Panc1 (cell line): ENCODE results near the gene TNNT3. TPM values are rescaled to one million over a fixed set of nuclear protein-coding genes. Genes with fewer than 3 reads are reported as not detected.
A peak's percentile ranks its signal among the peaks of the same experiment; 100 is the strongest.

ENCODE experiments used
- ATAC-seq: fragments of 200-7000 bp; cut with Tn5 transposase; 2 replicates; pipeline ENCODE4 v1.9.1; 2020; ENCODE audit warnings: mild to moderate bottlenecking, moderate library complexity
- BruUV-seq: library from RNA; stranded (reverse); fragments of 400-500 nt; replicated peaks from 2 replicates; lab custom pipeline; 2021; lab: Mats Ljungman, UMichigan
- CTCF ChIA-PET: fragments of 300-600 bp; sonication (Branson Sonifier 250); formaldehyde crosslinking; loops from one replicate; lab custom pipeline; 2022; ENCODE audit warnings: antibody characterized with exemption; lab: Charles Lee
- POLR2A ChIA-PET: fragments of 300-600 bp; sonication (Branson Sonifier 250); formaldehyde crosslinking; loops from one replicate; lab custom pipeline; 2022; ENCODE audit warnings: antibody characterized with exemption; lab: Charles Lee
- DNase-seq: peaks from one replicate; pipeline ENCODE4 v3.0.0-alpha.2; 2010; ENCODE audit warnings: low read depth, low spot score
- H3K27ac ChIP-seq: 2 replicates; pipeline ENCODE4 v1.5.1; 2011; ENCODE audit warnings: mild to moderate bottlenecking, low read length, inconsistent platforms
- H3K27me3 ChIP-seq: fragments of 200-500 bp; sonication (Bioruptor generic); 2 replicates; pipeline ENCODE4 v1.6.0; 2014; ENCODE audit warnings: low read length, inconsistent platforms; ENCODE audit not compliant: control insufficient read depth, insufficient read depth
- H3K36me3 ChIP-seq: fragments of 200-500 bp; sonication (Bioruptor generic); 2 replicates; pipeline ENCODE4 v1.5.1; 2014; ENCODE audit warnings: inconsistent platforms, mild to moderate bottlenecking, low read length, moderate library complexity; ENCODE audit not compliant: control insufficient read depth, insufficient read depth
- H3K4me1 ChIP-seq: 2 replicates; pipeline ENCODE4 v1.5.1; 2011; ENCODE audit warnings: inconsistent platforms, mild to moderate bottlenecking, low read length, moderate library complexity; ENCODE audit not compliant: control insufficient read depth, insufficient read depth
- H3K4me3 ChIP-seq, 2 experiments: 2 replicates each; pipeline ENCODE4 v1.5.1; 2011 to 2012; ENCODE audit warnings: low read depth in 2 of 2, low read length in 2 of 2, mild to moderate bottlenecking in 2 of 2, inconsistent platforms in 1 of 2, moderate library complexity in 1 of 2
- H3K9me3 ChIP-seq: fragments of 200-500 bp; sonication (Bioruptor generic); 2 replicates; pipeline ENCODE4 v1.5.1; 2014; ENCODE audit warnings: low read depth, mild to moderate bottlenecking, inconsistent platforms, low read length, moderate library complexity; ENCODE audit not compliant: control insufficient read depth, insufficient read depth
- CTCF ChIP-seq: fragments of 450-650 bp; IDR thresholded peaks from 2 replicates; pipeline ENCODE4 v1.5.1; 2017; ENCODE audit warnings: mild to moderate bottlenecking
- POLR2AphosphoS5 ChIP-seq: IDR thresholded peaks from 2 replicates; pipeline ENCODE4 v1.6.1; 2012; ENCODE audit warnings: mild to moderate bottlenecking, low read depth, low read length, moderate library complexity
- SIN3A ChIP-seq: IDR thresholded peaks from 2 replicates; pipeline ENCODE4 v1.6.1; 2012; ENCODE audit warnings: low read depth, mild to moderate bottlenecking, low read length, moderate library complexity, borderline replicate concordance; ENCODE audit not compliant: insufficient read depth
- TCF7L2 ChIP-seq: IDR thresholded peaks from 2 replicates; pipeline ENCODE4 v1.6.1; 2011; ENCODE audit warnings: mild to moderate bottlenecking, low read depth, low read length, inconsistent platforms
- in situ Hi-C: cut with HindIII; loops from 2 replicates; pipeline ENCODE4 v1.10.0; 2016; ENCODE audit warnings: low sequenced_read_pairs, low pct_unique_long_range_greater_than_20kb
- intact Hi-C: fragments of 100-400 bp; cut with micrococcal nuclease; formaldehyde crosslinking; loops from one replicate; pipeline ENCODE4 v1.10.0; 2022; ENCODE audit not compliant: unreplicated experiment
- total RNA-seq: library from RNA; stranded (reverse); gene quantifications from one replicate; pipeline ENCODE4 v1.2.1, GENCODE V29; 2021; ENCODE audit not compliant: unreplicated experiment
- TF ChIP-seq, protein P1 (sequence below), 2 experiments: IDR thresholded peaks; 2 replicates each; pipeline ENCODE4 v1.6.1; 2011 to 2012; ENCODE audit warnings: low read depth in 2 of 2, control low read depth in 1 of 2, low read length in 1 of 2, mild to moderate bottlenecking in 1 of 2, moderate library complexity in 1 of 2; ENCODE audit not compliant: insufficient read depth in 1 of 2

TNNT3 gene
- total RNA-seq, 1 experiment from 2014 or later, result 0.41 TPM

- Histone ChIP-seq H3K4me3 (no peak overlapping the region), H3K9me3 (no peaks in the 10 kb centered on the region), H3K4me1 (no peaks in the 10 kb centered on the region), H3K36me3 (no peaks in the 10 kb centered on the region), H3K27me3 (no peaks in the 10 kb centered on the region), H3K27ac (no peak overlapping the region)
- POLR2A ChIA-PET, result no interaction called here
- CTCF ChIA-PET, result interaction anchor here (0.5 to 1.3 kb wide), 2 partner anchors 8 to 82 kb away, joined by 4 to 5 read pairs; no protein-coding TSS in a partner anchor
- in situ Hi-C loops, result no loop called here
- ATAC-seq (no peak), DNase-seq (no peak)
- TF ChIP-seq TCF7L2 (no peak), SIN3A (no peak), CTCF (no peak), POLR2AphosphoS5 (no peak)
- TF ChIP-seq, protein P1, sequence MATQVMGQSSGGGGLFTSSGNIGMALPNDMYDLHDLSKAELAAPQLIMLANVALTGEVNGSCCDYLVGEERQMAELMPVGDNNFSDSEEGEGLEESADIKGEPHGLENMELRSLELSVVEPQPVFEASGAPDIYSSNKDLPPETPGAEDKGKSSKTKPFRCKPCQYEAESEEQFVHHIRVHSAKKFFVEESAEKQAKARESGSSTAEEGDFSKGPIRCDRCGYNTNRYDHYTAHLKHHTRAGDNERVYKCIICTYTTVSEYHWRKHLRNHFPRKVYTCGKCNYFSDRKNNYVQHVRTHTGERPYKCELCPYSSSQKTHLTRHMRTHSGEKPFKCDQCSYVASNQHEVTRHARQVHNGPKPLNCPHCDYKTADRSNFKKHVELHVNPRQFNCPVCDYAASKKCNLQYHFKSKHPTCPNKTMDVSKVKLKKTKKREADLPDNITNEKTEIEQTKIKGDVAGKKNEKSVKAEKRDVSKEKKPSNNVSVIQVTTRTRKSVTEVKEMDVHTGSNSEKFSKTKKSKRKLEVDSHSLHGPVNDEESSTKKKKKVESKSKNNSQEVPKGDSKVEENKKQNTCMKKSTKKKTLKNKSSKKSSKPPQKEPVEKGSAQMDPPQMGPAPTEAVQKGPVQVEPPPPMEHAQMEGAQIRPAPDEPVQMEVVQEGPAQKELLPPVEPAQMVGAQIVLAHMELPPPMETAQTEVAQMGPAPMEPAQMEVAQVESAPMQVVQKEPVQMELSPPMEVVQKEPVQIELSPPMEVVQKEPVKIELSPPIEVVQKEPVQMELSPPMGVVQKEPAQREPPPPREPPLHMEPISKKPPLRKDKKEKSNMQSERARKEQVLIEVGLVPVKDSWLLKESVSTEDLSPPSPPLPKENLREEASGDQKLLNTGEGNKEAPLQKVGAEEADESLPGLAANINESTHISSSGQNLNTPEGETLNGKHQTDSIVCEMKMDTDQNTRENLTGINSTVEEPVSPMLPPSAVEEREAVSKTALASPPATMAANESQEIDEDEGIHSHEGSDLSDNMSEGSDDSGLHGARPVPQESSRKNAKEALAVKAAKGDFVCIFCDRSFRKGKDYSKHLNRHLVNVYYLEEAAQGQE (IDR thresholded peaks at IDR 0.05; ENCODE audit: insufficient read depth in 1 of 2, low read depth in 2 of 2, low read length in 1 of 2), result no peak
- intact Hi-C loops, result no loop called here
- BruUV-seq, result no TSS peak
Measured at GRCh38 chr11:1889941-1890855, 29.3 kb upstream of the TNNT3 start.

- in situ Hi-C loops (no loop called here), intact Hi-C loops (no loop called here)
- H3K4me3 ChIP-seq, result no peak overlapping the region
- peaks cover 1% of the 10 kb centered on the region; the same call in 1 of the 2 replicates for H3K27me3 ChIP-seq
- POLR2A ChIA-PET, result no interaction called here
- BruUV-seq, result no TSS peak
- ATAC-seq (peak; percentile 32; the same call in 1 of the 2 replicates), DNase-seq (no peak)
- no peak overlapping the region for H3K27ac ChIP-seq
- H3K9me3 ChIP-seq, result no peaks in the 10 kb centered on the region
- no peaks in the 10 kb centered on the region for H3K4me1 ChIP-seq
- TF ChIP-seq SIN3A (no peak), POLR2AphosphoS5 (no peak), TCF7L2 (no peak), CTCF (no peak)
- CTCF ChIA-PET, result interaction anchor here (0.7 to 1.3 kb wide), 3 partner anchors 9 to 28 kb away, joined by 3 to 12 read pairs (median 5); partner anchors contain the start of gene TNNT3
- no peaks in the 10 kb centered on the region for H3K36me3 ChIP-seq
Measured at GRCh38 chr11:1890856-1891830, 28.4 kb upstream of the TNNT3 start.
